GM21529 (cell line): ENCODE data around the gene TFF2.

Experiments
- ATAC-seq: cut with Tn5 transposase; IDR thresholded peaks from one replicate; pipeline ENCODE4 v1.9.1; 2021; ENCODE audit not compliant: unreplicated experiment

The TFF2 gene

DNA sequence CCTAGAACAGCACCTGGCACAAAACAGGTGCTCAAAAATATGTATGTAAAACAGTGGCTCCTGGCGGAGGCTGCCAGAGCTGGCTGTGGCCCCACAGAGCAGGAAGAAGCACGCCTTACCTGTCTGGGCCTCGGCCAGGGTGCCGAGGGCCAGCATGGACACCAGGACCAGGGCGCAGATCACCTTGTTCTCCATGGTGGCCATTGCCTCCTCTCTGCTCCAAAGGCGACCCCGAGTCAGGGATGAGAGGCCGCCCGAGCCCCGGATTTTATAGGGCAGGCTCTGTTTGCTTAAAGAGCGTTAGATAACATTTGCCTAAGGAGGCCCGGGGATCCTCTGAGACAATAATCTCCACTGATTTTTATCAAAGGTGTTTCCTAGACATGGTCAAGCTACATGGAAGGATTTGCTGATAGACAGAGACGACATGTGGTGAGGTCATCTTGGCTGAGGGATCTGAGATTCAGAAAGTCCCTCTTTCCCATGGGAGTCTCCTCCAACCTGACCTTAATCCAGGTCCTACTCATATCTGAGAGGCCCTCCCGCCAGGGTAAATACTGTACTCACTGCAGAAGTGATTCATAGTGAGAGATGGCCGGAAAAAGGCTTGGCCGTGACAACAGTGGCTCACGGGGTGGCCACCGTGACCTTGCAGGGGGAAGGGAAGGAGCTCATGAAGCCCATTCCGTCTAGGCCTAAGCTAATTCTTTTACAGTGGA, 15.7 kb upstream of the TFF2 start, which contains the start of gene TFF1:
TFF1 (minus strand) TSS at position 244 of the 719 bp plus-strand sequence; CDS start at position 204, 40 bp downstream.
- no peak for ATAC-seq

DNA sequence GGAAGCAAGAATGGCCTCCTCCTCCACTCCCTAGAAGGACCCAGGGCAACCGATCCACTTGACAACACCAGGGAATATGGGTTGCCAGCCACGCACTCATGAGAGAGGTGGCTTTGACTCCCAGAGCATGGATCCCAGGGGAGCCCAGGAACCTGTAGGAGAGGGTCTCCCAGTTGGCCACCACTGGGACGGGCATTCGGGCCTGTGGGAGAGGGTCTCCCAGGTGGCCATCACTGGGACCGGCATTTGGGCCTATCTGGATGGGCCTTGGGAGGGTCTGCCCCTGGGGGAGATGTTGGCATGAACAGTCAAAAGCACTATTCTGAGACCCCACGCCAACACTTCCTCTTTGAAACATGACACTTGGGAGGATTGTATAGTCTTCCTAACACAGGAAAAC, 15.0 kb upstream of the TFF2 start:
- ATAC-seq = no peak

DNA sequence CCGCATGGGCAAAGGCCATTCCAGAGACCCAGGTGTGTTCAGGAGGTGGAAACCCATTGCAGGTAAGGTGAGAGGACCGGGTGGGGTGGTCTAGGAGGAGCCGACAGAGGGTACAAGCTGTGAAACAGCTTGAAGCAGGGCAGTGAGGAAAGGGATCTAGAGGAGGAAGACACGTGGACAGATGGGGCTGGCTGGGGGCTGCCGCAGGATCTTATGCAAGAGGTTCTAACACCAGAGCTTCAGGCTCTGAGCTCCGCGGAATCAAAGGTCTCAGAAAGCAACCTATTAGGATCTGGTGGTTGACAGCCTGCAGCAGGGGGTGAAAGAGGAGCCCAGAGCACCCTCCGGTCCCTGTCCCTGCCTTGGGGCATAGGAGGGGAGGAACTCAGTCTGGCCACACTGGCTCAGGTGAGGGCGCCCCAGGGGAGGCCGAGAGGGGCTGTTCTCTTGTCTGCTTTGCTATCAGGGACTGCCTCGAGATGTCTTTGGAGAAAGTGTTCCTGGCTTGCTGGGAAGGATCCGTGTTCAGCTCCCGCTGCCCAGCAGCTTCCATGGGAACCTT, 13.6 kb upstream of the TFF2 start:
- ATAC-seq = no peak

DNA sequence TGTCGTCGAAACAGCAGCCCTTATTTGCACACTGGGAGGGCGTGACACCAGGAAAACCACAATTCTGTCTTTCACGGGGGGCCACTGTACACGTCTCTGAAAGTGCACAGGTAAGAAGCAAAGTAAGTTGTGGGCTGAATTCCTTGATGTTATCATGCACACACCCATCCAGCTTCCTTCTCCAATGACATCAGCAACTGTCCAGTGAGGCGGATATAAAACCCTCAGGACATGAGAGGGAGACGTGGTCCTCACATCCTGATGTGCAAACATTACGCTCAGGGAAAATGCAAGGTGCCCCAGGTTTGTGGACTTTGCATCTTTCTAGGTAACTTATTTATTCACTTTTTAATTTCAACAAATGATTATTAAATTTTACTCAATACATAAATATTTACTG, 12.5 kb upstream of the TFF2 start:
- no peak for ATAC-seq

GRCh38 chr21:42362700-42363099, 11.9 kb upstream of the TFF2 start:
- ATAC-seq = no peak

- no peak for ATAC-seq
These were observed 11.4 kb upstream of the TFF2 start for GRCh38 chr21:42362198-42362597.

GRCh38 chr21:42361286-42361685, 10.5 kb upstream of the TFF2 start:
- no peak for ATAC-seq

DNA sequence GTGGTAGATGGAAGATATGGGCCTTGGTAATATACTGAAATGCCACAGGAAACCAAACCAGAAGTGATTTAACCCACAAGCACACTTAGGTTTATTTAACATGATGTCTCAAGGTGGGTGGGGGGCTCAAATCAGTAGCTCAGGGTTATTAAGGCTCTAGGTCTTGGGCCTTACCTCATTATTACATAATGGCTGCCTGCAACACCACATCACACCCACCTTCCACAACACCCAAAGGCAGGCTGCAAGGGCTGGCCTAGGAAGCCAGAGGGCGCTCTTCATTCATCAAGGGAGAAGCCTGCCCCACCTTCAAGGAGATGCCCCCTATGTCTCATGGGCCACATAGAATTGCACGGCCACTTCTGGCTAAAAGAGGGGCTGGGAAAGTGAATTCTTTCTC, 9.5 kb upstream of the TFF2 start:
- no peak for ATAC-seq

DNA sequence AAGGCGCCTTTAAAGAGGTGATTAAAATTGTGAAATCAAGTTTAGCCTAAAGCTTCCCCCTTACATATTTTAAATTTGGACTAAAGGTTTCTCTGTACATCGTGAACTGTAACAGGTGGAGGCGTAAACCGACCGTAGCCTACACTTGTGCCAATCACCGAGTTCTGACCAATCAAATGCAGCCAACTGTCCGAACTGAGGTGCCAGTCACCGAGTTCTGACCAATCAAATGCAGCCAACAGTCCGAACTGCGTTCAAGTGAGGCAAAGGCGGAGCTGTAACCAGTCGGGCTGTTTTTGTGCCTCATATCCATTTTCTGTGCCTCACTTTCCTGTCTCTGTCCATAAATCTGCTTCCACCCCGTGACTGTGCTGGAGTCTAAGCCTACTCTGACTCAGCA, 8.1 kb upstream of the TFF2 start:
- no peak for ATAC-seq

GRCh38 chr21:42358261-42358660, 7.5 kb upstream of the TFF2 start:
- no peak for ATAC-seq

- no peak for ATAC-seq
These were observed 6.5 kb upstream of the TFF2 start for GRCh38 chr21:42357307-42357706.

DNA sequence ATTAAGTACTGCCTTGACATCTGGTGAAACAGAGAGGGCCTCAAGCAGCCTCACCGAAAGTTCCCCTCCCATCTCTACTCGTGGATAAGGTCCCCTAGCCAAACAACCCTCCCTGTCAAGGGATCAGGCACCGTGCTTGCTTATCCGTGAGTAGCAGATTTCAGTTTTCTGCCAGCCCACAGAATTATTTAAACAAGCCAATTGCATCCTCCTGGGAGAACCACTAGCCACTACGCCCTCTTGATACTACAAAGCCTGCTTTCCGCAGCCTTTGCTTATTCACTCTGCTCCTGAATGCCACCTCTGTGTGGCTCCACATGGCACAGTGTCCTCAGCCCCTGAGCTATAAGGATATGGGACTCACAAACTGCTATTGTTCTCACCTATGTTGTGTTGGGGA, 5.9 kb upstream of the TFF2 start:
- ATAC-seq = no peak

GRCh38 chr21:42356046-42356445, 5.3 kb upstream of the TFF2 start:
- ATAC-seq = no peak

DNA sequence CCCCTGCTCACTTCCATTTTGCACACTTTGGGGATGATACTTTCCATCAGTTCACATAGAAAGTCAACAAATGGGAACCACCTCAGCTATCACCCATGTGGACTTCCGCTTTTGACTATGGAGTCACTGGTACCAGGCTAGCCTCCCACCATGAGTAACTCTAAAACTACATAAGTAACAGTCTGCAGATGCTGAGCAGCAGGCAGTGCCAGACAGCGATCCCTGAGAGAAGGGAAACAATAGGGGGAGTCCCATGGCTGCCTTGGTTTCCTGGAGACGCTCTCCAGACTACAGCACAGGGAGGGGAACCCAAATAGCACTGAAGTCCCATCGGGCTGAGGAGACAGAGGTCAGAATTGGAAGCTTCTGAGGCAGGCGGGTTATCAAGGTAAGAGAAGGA, 2.8 kb upstream of the TFF2 start:
- no peak for ATAC-seq

- ATAC-seq = no peak
These were observed 1.8 kb upstream of the TFF2 start for GRCh38 chr21:42352441-42353095.

DNA sequence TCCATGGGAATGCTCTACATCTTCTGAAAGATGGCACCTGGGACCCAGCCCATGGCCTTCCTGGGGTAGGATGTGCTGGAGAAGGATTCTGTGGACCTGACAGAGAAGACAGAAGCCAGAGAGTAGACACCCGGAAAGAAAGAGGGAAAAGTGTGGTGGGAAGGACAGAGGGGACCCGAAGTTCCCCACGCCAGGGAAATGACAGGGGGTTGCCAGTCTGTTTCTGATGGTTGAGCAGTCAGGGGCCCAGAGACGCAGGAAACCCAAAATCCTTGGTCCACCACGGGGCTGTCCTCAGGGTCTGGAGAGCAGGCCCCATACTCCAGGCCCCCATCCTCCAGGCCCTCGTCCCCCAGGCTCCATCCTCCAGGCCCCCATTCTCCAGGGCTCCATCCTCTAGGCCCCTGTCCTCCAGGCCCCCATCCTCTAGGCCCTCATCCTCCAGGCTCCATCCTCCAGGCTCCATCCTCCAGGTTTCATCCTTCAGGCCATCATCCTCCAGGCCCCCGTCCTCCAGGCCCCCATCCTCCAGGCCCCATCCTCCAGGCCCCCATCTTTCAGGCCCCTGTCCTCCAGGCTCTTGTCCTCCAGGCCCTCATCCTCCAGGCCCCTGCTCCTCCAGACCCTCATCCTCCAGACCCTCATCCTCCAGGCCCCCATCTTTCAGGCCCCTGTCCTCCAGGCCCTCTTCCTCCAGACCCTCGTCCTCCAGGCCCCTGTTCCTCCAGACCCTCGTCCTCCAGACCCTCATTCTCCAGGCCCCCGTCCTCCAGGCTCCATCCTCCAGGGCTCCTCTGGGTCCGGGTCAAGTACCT, 1.0 kb upstream of the TFF2 start:
- ATAC-seq = no peak

- ATAC-seq = no peak
These were observed 380 bp downstream of the TFF2 start for GRCh38 chr21:42350318-42350910.

GRCh38 chr21:42349420-42350317, 1.1 kb downstream of the TFF2 start:
- ATAC-seq = no peak

GRCh38 chr21:42348762-42349161, 2.0 kb downstream of the TFF2 start:
- ATAC-seq = no peak
